Trophoblast cell (in vitro differentiated cells and primary cell): Measurements from ENCODE around the gene APEX1. TPM values are rescaled to one million over a fixed set of nuclear protein-coding genes. Genes with fewer than 3 reads are reported as not detected.

Experiments used
- DNase-seq, 2 donors: peaks; one replicate each; pipeline ENCODE4 v3.0.0-alpha.2; 2016
- H2AFZ ChIP-seq: 2 replicates; pipeline ENCODE4 v1.6.1; 2013; ENCODE audit warnings: low read length, moderate library complexity, mild to moderate bottlenecking; ENCODE audit not compliant: insufficient read depth, poor library complexity
- H2AK5ac ChIP-seq: 2 replicates; pipeline ENCODE4 v1.6.1; 2013; ENCODE audit warnings: mild to moderate bottlenecking, low read length
- H2BK120ac ChIP-seq: 2 replicates; pipeline ENCODE4 v1.6.1; 2013; ENCODE audit warnings: low read length, mild to moderate bottlenecking, moderate library complexity; ENCODE audit not compliant: insufficient read depth, poor library complexity
- H2BK12ac ChIP-seq: 2 replicates; pipeline ENCODE4 v1.6.1; 2013; ENCODE audit warnings: mild to moderate bottlenecking, low read length, moderate library complexity
- H2BK5ac ChIP-seq: 2 replicates; pipeline ENCODE4 v1.6.1; 2013; ENCODE audit warnings: low read length, low read depth, moderate library complexity, mild to moderate bottlenecking; ENCODE audit not compliant: poor library complexity
- H3K14ac ChIP-seq: 2 replicates; pipeline ENCODE4 v1.6.1; 2013; ENCODE audit warnings: mild to moderate bottlenecking, low read length
- H3K18ac ChIP-seq: 2 replicates; pipeline ENCODE4 v1.6.1; 2013; ENCODE audit warnings: mild to moderate bottlenecking, low read length
- H3K23ac ChIP-seq: 2 replicates; pipeline ENCODE4 v1.6.1; 2013; ENCODE audit warnings: low read length
- H3K27ac ChIP-seq: 2 replicates; pipeline ENCODE4 v1.5.1; 2013; ENCODE audit warnings: low read depth, mild to moderate bottlenecking, inconsistent platforms, low read length, moderate library complexity
- H3K27me3 ChIP-seq: 2 replicates; pipeline ENCODE4 v1.6.1; 2013; ENCODE audit warnings: inconsistent platforms, mild to moderate bottlenecking, low read length, moderate library complexity; ENCODE audit not compliant: insufficient read depth
- H3K36me3 ChIP-seq, 2 experiments: 1 replicate in 1 of 2; 2 replicates in 1 of 2; pipeline ENCODE4 v1.6.1; 2013; ENCODE audit warnings: low read length in 2 of 2, mild to moderate bottlenecking in 2 of 2, moderate library complexity in 1 of 2; ENCODE audit not compliant: insufficient read depth in 2 of 2, control insufficient read depth in 1 of 2
- H3K4ac ChIP-seq: 2 replicates; pipeline ENCODE4 v1.6.1; 2013; ENCODE audit warnings: low read depth, mild to moderate bottlenecking, low read length, moderate library complexity
- H3K4me1 ChIP-seq, 2 experiments: 1 replicate in 1 of 2; 2 replicates in 1 of 2; pipeline ENCODE4 v1.6.1; 2013; ENCODE audit warnings: low read length in 2 of 2, mild to moderate bottlenecking in 2 of 2, moderate library complexity in 1 of 2; ENCODE audit not compliant: insufficient read depth in 2 of 2, control insufficient read depth in 1 of 2
- H3K4me2 ChIP-seq: 2 replicates; pipeline ENCODE4 v1.6.1; 2013; ENCODE audit warnings: inconsistent platforms, mild to moderate bottlenecking, low read length, moderate library complexity
- H3K4me3 ChIP-seq: 2 replicates; pipeline ENCODE4 v1.5.1; 2013; ENCODE audit warnings: mild to moderate bottlenecking, low read depth, low read length, inconsistent platforms
- H3K79me1 ChIP-seq: one replicate; pipeline ENCODE4 v1.6.1; 2013; ENCODE audit warnings: low read length
- H3K79me2 ChIP-seq: 2 replicates; pipeline ENCODE4 v1.6.1; 2013; ENCODE audit warnings: low read length, mild to moderate bottlenecking; ENCODE audit not compliant: control insufficient read depth, insufficient read depth, poor library complexity
- H3K9ac ChIP-seq: 2 replicates; pipeline ENCODE4 v1.6.1; 2013; ENCODE audit warnings: mild to moderate bottlenecking, low read length
- H3K9me3 ChIP-seq: 2 replicates; pipeline ENCODE4 v1.6.1; 2013; ENCODE audit warnings: low read depth, mild to moderate bottlenecking, control low read depth, inconsistent platforms, low read length; ENCODE audit not compliant: insufficient read depth
- H4K12ac ChIP-seq: 2 replicates; pipeline ENCODE4 v1.6.1; 2013; ENCODE audit warnings: low read depth, mild to moderate bottlenecking, low read length, moderate library complexity
- H4K8ac ChIP-seq: 2 replicates; pipeline ENCODE4 v1.6.1; 2013; ENCODE audit warnings: low read depth, mild to moderate bottlenecking, low read length, moderate library complexity
- H4K91ac ChIP-seq: one replicate; pipeline ENCODE4 v1.6.1; 2013; ENCODE audit warnings: low read depth, mild to moderate bottlenecking, low read length, moderate library complexity
- WGBS: extraction: QIAGEN DNeasy Blood & Tissue Kit; methylation state at CpG from one replicate; pipeline ENCODE4 v1.1.7; 2013; ENCODE audit warnings: missing lambda C conversion rate; ENCODE audit not compliant: insufficient read length, insufficient coverage; ENCODE audit errors: extremely low coverage; 5-methylcytosine and 5-hydroxymethylcytosine counted together
- polyA plus RNA-seq: library from polyadenylated mRNA; stranded (reverse); fragments of 200-250 nt; gene quantifications from 2 replicates; pipeline ENCODE4 v1.2.3, GENCODE V29; 2013

APEX1 gene
- polyA plus RNA-seq = 178 and 184 TPM in 2 replicates

DNA sequence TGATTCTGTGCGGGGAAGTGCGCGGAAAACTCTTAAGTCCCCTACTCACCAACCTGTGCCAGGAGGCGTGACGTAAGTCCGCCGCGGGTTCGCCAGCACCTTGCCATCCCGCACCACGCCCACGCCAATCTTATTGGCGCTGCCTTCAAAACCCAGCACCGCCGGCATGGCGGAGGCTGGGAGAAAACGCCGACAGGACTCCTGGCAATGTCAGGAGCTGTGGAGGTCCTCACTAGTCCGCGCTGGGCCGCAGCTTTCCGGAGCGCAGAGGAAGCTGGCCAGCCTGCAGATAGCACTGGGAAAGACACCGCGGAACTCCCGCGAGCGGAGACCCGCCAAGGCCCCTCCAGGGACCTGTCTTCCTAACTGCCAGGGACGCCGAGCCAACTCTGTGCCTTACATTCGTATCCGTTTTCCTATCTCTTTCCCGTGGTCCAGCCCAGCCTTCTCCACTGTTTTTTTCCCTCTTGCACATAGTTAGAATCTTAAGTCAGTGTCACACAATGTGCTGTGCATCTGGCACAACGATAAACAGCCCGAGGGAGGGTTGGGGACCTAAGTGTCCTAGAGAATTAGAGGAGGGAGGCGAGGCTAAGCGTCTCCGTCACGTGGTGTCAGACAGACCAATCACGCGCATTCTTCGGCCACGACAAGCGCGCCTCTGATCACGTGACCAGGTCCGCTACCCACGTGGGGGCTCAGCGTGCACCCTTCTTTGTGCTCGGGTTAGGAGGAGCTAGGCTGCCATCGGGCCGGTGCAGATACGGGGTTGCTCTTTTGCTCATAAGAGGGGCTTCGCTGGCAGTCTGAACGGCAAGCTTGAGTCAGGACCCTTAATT lies at the start of gene APEX1, which contains the start of gene OSGEP:
TSS of gene APEX1 (plus strand) at position 711 of the 839 bp plus-strand sequence. CDS start 420 bp downstream, outside the sequence.
TSS of gene OSGEP (minus strand) at position 297 of the 839 bp plus-strand sequence. CDS start at position 168, 129 bp downstream.
- Histone ChIP-seq H3K9me3 (no peaks in the 10 kb centered on the region), H4K8ac (peak within 1 kb of the TSS; percentile 91), H3K18ac (peak within 1 kb of the TSS; percentile 78), H3K4ac (peak within 1 kb of the TSS; percentile 87), H3K79me2 (peaks cover 10% of the 10 kb centered on the region), H3K27ac (peak within 1 kb of the TSS; percentile 83), H2AFZ (peak within 1 kb of the TSS; percentile 86), H3K4me3 (peak within 1 kb of the TSS; percentile 91), H2BK12ac (no peak within 1 kb of the TSS), H3K4me2 (peak within 1 kb of the TSS; percentile 91), H3K4me1 (peaks cover 4 to 6% of the 10 kb centered on the region in 2 experiments), H3K14ac (peak within 1 kb of the TSS; percentile 81), H2BK120ac (peak within 1 kb of the TSS; percentile 74), H3K23ac (no peak within 1 kb of the TSS), H3K36me3 (peaks cover 27 to 41% of the 10 kb centered on the region in 2 experiments), H3K9ac (peak within 1 kb of the TSS; percentile 99), H4K12ac (peak within 1 kb of the TSS; percentile 82), H4K91ac (peak within 1 kb of the TSS; percentile 84), H2AK5ac (no peak within 1 kb of the TSS), H3K79me1 (peaks cover 12% of the 10 kb centered on the region), H2BK5ac (peak within 1 kb of the TSS; percentile 75), H3K27me3 (no peaks in the 10 kb centered on the region)
- WGBS = no CpG with 5 or more reads among the region's 56 CpGs
- peak; percentile 98 to 100 for DNase-seq

- no peak overlapping the region for H2AK5ac ChIP-seq
- H3K9ac ChIP-seq = no peak overlapping the region
- H3K4me3 ChIP-seq = no peak overlapping the region
Measured at GRCh38 chr14:20409226-20409625, 45.8 kb upstream of the APEX1 start.

GRCh38 chr14:20412411-20412810 lies 42.6 kb upstream of the APEX1 start:
- Histone ChIP-seq H4K12ac (no peak overlapping the region), H3K9me3 (no peaks in the 10 kb centered on the region), H4K91ac (no peak overlapping the region), H3K4me2 (peak overlapping the region; percentile 86), H4K8ac (no peak overlapping the region), H3K23ac (no peak overlapping the region), H3K27ac (no peak overlapping the region), H3K36me3 (peaks cover 6 to 10% of the 10 kb centered on the region in 2 experiments), H3K18ac (no peak overlapping the region), H3K9ac (no peak overlapping the region), H2BK120ac (no peak overlapping the region), H3K79me2 (peaks cover 3% of the 10 kb centered on the region), H3K27me3 (no peaks in the 10 kb centered on the region), H3K14ac (no peak overlapping the region), H2AFZ (peak overlapping the region; percentile 96), H3K79me1 (peaks cover 7% of the 10 kb centered on the region), H2BK12ac (no peak overlapping the region), H2AK5ac (no peak overlapping the region), H2BK5ac (no peak overlapping the region), H3K4ac (no peak overlapping the region), H3K4me1 (no peaks in the 10 kb centered on the region), H3K4me3 (peak overlapping the region; percentile 89)
- WGBS = no CpG with 5 or more reads among the region's 7 CpGs
- peak in 1 of 2 donors; percentile 5 for DNase-seq

More at GRCh38 chr14:20409226-20409625, 45.8 kb upstream of the APEX1 start:
- no peak overlapping the region for H4K8ac ChIP-seq
- H3K4me1 ChIP-seq = no peaks in the 10 kb centered on the region
- H3K79me1 ChIP-seq = peaks cover 7% of the 10 kb centered on the region
- H2AFZ ChIP-seq = no peak overlapping the region
- no peak overlapping the region for H3K27ac ChIP-seq
- no peak overlapping the region for H3K18ac ChIP-seq
- no peak overlapping the region for H4K91ac ChIP-seq
- H3K79me2 ChIP-seq = peaks cover 3% of the 10 kb centered on the region
- H3K23ac ChIP-seq = no peak overlapping the region
- no peak overlapping the region for H3K4ac ChIP-seq
- DNase-seq = no peak
- H3K9me3 ChIP-seq = no peaks in the 10 kb centered on the region
- H2BK120ac ChIP-seq = no peak overlapping the region
- H3K27me3 ChIP-seq = no peaks in the 10 kb centered on the region
- no peak overlapping the region for H2BK5ac ChIP-seq
- H3K4me2 ChIP-seq = no peak overlapping the region
- H3K14ac ChIP-seq = no peak overlapping the region
- H4K12ac ChIP-seq = no peak overlapping the region
- no CpG with 5 or more reads among the region's 2 CpGs for WGBS
- H2BK12ac ChIP-seq = no peak overlapping the region
- peaks cover 19 to 32% of the 10 kb centered on the region in 2 experiments for H3K36me3 ChIP-seq

GRCh38 chr14:20412876-20413743 lies 41.9 kb upstream of the APEX1 start, which contains the start of gene TEP1:
Gene TEP1, minus strand, starts transcription at chr14:20413501. Its CDS starts 5,062 bp downstream, at chr14:20408439.
- Histone ChIP-seq H3K27ac (peak within 1 kb of the TSS; percentile 94), H3K23ac (no peak within 1 kb of the TSS), H3K4me3 (peak within 1 kb of the TSS; percentile 89), H3K79me1 (peaks cover 7% of the 10 kb centered on the region), H3K9ac (peak within 1 kb of the TSS; percentile 96), H3K18ac (peak within 1 kb of the TSS; percentile 96), H3K79me2 (peaks cover 3% of the 10 kb centered on the region), H2BK5ac (peak within 1 kb of the TSS; percentile 93), H3K4me2 (peak within 1 kb of the TSS; percentile 86), H3K9me3 (no peaks in the 10 kb centered on the region), H2BK120ac (peak within 1 kb of the TSS; percentile 94), H4K91ac (peak within 1 kb of the TSS; percentile 96), H4K12ac (peak within 1 kb of the TSS; percentile 91), H2BK12ac (no peak within 1 kb of the TSS), H4K8ac (peak within 1 kb of the TSS; percentile 97), H3K4ac (peak within 1 kb of the TSS; percentile 71), H2AFZ (peak within 1 kb of the TSS; percentile 96), H3K27me3 (no peaks in the 10 kb centered on the region), H3K14ac (peak within 1 kb of the TSS; percentile 98), H2AK5ac (no peak within 1 kb of the TSS), H3K4me1 (no peaks in the 10 kb centered on the region), H3K36me3 (peaks cover 0 to 3% of the 10 kb centered on the region in 2 experiments)
- no CpG with 5 or more reads among the region's 43 CpGs for WGBS
- peak; percentile 88 to 89 for DNase-seq
